SK-N-SH treated with all-trans-retinoic acid at 6 μM for 48 hours (cell line): ENCODE data around the gene CACNA1H.

Experiments
- ATAC-seq: fragments of 200-7000 bp; cut with Tn5 transposase; 3 replicates; pipeline ENCODE4 v1.9.1; 2020; ENCODE audit warnings: mild to moderate bottlenecking, moderate library complexity
- ARNTL ChIP-seq: fragments of 450-650 bp; formaldehyde crosslinking; IDR thresholded peaks from 2 replicates; pipeline ENCODE4 v1.5.0; 2020; ENCODE audit warnings: low read depth, mild to moderate bottlenecking, moderate library complexity, borderline replicate concordance
- BACH2 ChIP-seq: fragments of 250-450 bp; sonication (Bioruptor Pico); IDR thresholded peaks from 2 replicates; pipeline ENCODE4 v1.9.0; 2021; ENCODE audit warnings: mild to moderate bottlenecking, borderline replicate concordance
- CSDC2 ChIP-seq: fragments of 250-450 bp; sonication (Bioruptor Pico); IDR thresholded peaks from 2 replicates; pipeline ENCODE4 v1.5.0; 2020; ENCODE audit warnings: mild to moderate bottlenecking, moderate library complexity
- GLIS3 ChIP-seq: fragments of 250-450 bp; sonication (Bioruptor Pico); IDR thresholded peaks from 2 replicates; pipeline ENCODE4 v1.5.0; 2020; ENCODE audit warnings: mild to moderate bottlenecking, moderate library complexity
- ISL1 ChIP-seq: fragments of 250-450 bp; sonication (Bioruptor Pico); IDR thresholded peaks from 2 replicates; pipeline ENCODE4 v2.1.2; 2022; ENCODE audit warnings: mild to moderate bottlenecking, moderate library complexity
- OSR1 ChIP-seq: fragments of 250-450 bp; sonication (Bioruptor Pico); IDR thresholded peaks from 2 replicates; pipeline ENCODE4 v1.8.0; 2022; ENCODE audit warnings: moderate library complexity, mild to moderate bottlenecking, inconsistent platforms
- RARB ChIP-seq: fragments of 250-450 bp; sonication (Bioruptor Pico); IDR thresholded peaks from 2 replicates; pipeline ENCODE4 v1.8.0; 2021; ENCODE audit warnings: mild to moderate bottlenecking, moderate library complexity
- SNAI2 ChIP-seq: fragments of 250-450 bp; sonication (Bioruptor Pico); IDR thresholded peaks from 2 replicates; pipeline ENCODE4 v1.5.0; 2020; ENCODE audit warnings: mild to moderate bottlenecking, moderate library complexity
- TCF4 ChIP-seq: fragments of 250-450 bp; sonication (Bioruptor Pico); IDR thresholded peaks from 2 replicates; pipeline ENCODE4 v1.8.0; 2021; ENCODE audit warnings: mild to moderate bottlenecking, moderate library complexity, borderline replicate concordance
- TOX ChIP-seq: fragments of 250-450 bp; sonication (Bioruptor Pico); IDR thresholded peaks from 2 replicates; pipeline ENCODE4 v1.8.0; 2021; ENCODE audit warnings: mild to moderate bottlenecking, moderate library complexity, borderline replicate concordance
- ZC3H10 ChIP-seq: fragments of 250-450 bp; sonication (Bioruptor Pico); IDR thresholded peaks from 2 replicates; pipeline ENCODE4 v1.5.1; 2021; ENCODE audit warnings: mild to moderate bottlenecking, moderate library complexity
- ZFP3 ChIP-seq: fragments of 250-450 bp; sonication (Bioruptor Pico); IDR thresholded peaks from 2 replicates; pipeline ENCODE4 v1.5.0; 2020; ENCODE audit warnings: mild to moderate bottlenecking, moderate library complexity
- ZFP30 ChIP-seq: fragments of 450-650 bp; formaldehyde crosslinking; IDR thresholded peaks from 2 replicates; pipeline ENCODE4 v1.5.0; 2022; ENCODE audit warnings: mild to moderate bottlenecking, moderate library complexity
- ZNF565 ChIP-seq: fragments of 450-650 bp; formaldehyde crosslinking; conservative IDR thresholded peaks from 2 replicates; pipeline ENCODE4 v1.5.0; 2020; ENCODE audit warnings: low read depth, mild to moderate bottlenecking, moderate library complexity
- ZNF70 ChIP-seq: fragments of 450-650 bp; formaldehyde crosslinking; IDR thresholded peaks from 2 replicates; pipeline ENCODE4 v1.5.0; 2020; ENCODE audit warnings: mild to moderate bottlenecking, moderate library complexity
- ZNF8 ChIP-seq: fragments of 450-650 bp; formaldehyde crosslinking; IDR thresholded peaks from 2 replicates; pipeline ENCODE4 v1.5.0; 2020; ENCODE audit warnings: mild to moderate bottlenecking, moderate library complexity
- TF ChIP-seq, protein P1 (sequence below): fragments of 250-450 bp; sonication (Bioruptor Pico); IDR thresholded peaks from 2 replicates; pipeline ENCODE4 v1.8.0; 2021; ENCODE audit warnings: low read depth, mild to moderate bottlenecking, moderate library complexity, borderline replicate concordance
- TF ChIP-seq, protein P2 (sequence below): fragments of 250-450 bp; sonication (Bioruptor Pico); IDR thresholded peaks from 2 replicates; pipeline ENCODE4 v1.5.0; 2020; ENCODE audit warnings: mild to moderate bottlenecking, moderate library complexity
- TF ChIP-seq, protein P3 (sequence below): fragments of 250-450 bp; sonication (Bioruptor Pico); IDR thresholded peaks from 2 replicates; pipeline ENCODE4 v1.5.1; 2021; ENCODE audit warnings: mild to moderate bottlenecking, moderate library complexity
- TF ChIP-seq, protein P4 (sequence below): fragments of 250-450 bp; sonication (Bioruptor Pico); IDR thresholded peaks from 2 replicates; pipeline ENCODE4 v1.5.1; 2020; ENCODE audit warnings: low read depth, mild to moderate bottlenecking, moderate library complexity
- TF ChIP-seq, protein P5 (sequence below): fragments of 250-450 bp; sonication (Bioruptor Pico); IDR thresholded peaks from 2 replicates; pipeline ENCODE4 v1.8.0; 2020; ENCODE audit warnings: mild to moderate bottlenecking, moderate library complexity, borderline replicate concordance

The CACNA1H gene

DNA sequence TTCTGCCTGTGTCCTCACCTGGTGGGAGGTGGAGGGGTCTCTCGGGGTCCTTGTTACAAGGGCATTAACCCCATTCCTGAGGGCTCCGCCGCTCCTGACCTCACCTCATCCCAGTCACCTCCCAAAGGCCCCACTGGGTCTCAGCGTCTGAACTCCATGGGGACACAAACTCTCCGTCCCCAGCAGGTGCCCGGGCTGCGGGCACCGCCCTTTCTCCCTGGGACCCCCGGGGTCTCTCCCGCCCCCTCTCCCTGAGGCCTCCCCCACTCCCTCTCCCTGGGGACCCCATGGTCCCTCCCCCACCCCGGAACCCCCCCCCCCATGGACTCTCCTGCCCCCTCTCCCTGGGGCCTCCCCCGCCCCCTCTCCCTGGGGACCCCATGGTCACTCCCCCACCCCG is 24.8 kb downstream of the CACNA1H start:
- TF ChIP-seq TOX (CRISPR knock-in tag) (no peak), GLIS3 (CRISPR knock-in tag) (no peak), ZFP30 (CRISPR knock-in tag) (no peak), TCF4 (CRISPR knock-in tag) (no peak), ZFP3 (CRISPR knock-in tag) (no peak), CSDC2 (CRISPR knock-in tag) (no peak), ISL1 (no peak), ZNF8 (CRISPR knock-in tag) (no peak), ZNF70 (no peak), RARB (no peak), BACH2 (CRISPR knock-in tag) (no peak), ZC3H10 (no peak), OSR1 (no peak)
- TF ChIP-seq, protein P1, sequence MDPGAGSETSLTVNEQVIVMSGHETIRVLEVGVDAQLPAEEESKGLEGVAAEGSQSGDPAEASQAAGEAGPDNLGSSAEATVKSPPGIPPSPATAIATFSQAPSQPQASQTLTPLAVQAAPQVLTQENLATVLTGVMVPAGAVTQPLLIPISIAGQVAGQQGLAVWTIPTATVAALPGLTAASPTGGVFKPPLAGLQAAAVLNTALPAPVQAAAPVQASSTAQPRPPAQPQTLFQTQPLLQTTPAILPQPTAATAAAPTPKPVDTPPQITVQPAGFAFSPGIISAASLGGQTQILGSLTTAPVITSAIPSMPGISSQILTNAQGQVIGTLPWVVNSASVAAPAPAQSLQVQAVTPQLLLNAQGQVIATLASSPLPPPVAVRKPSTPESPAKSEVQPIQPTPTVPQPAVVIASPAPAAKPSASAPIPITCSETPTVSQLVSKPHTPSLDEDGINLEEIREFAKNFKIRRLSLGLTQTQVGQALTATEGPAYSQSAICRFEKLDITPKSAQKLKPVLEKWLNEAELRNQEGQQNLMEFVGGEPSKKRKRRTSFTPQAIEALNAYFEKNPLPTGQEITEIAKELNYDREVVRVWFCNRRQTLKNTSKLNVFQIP (CRISPR knock-in tag) = no peak
- TF ChIP-seq, protein P2, sequence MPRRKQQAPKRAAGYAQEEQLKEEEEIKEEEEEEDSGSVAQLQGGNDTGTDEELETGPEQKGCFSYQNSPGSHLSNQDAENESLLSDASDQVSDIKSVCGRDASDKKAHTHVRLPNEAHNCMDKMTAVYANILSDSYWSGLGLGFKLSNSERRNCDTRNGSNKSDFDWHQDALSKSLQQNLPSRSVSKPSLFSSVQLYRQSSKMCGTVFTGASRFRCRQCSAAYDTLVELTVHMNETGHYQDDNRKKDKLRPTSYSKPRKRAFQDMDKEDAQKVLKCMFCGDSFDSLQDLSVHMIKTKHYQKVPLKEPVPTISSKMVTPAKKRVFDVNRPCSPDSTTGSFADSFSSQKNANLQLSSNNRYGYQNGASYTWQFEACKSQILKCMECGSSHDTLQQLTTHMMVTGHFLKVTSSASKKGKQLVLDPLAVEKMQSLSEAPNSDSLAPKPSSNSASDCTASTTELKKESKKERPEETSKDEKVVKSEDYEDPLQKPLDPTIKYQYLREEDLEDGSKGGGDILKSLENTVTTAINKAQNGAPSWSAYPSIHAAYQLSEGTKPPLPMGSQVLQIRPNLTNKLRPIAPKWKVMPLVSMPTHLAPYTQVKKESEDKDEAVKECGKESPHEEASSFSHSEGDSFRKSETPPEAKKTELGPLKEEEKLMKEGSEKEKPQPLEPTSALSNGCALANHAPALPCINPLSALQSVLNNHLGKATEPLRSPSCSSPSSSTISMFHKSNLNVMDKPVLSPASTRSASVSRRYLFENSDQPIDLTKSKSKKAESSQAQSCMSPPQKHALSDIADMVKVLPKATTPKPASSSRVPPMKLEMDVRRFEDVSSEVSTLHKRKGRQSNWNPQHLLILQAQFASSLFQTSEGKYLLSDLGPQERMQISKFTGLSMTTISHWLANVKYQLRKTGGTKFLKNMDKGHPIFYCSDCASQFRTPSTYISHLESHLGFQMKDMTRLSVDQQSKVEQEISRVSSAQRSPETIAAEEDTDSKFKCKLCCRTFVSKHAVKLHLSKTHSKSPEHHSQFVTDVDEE (CRISPR knock-in tag) = no peak
- TF ChIP-seq, all 23 proteins: peak for 0
- no peak for ATAC-seq

DNA sequence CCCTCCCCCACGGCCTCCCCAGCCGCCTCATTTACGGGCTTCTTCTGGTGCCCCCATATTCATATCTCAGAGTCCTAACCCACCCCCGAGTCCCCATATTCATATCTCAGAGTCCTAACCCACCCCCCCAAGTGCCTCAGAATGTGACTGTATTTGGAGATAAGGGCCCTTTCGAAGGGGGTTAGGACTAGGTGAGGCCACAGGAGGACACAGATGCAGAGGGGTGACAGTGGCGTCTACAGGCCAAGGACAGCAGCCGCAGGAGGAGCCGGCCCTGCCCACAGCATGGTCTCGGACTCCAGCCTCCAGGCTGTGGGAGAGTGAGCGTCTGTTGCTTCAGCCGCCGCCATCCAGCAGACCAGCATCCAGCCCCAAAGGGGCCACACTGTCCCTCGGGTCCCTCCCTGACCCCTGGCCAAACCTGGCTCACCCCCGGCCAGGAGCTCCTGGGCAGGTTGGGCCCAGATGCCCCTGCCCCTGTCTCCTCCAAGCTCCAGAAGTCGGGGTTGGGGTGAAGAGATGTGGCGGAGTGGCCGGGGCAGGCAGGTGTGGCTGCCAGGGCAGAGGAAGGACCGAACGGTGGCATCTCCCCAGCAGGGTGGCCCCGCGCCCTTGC is 25.5 kb downstream of the CACNA1H start:
- ATAC-seq = no peak
- TF ChIP-seq RARB (no peak), ZFP30 (CRISPR knock-in tag) (no peak)

DNA sequence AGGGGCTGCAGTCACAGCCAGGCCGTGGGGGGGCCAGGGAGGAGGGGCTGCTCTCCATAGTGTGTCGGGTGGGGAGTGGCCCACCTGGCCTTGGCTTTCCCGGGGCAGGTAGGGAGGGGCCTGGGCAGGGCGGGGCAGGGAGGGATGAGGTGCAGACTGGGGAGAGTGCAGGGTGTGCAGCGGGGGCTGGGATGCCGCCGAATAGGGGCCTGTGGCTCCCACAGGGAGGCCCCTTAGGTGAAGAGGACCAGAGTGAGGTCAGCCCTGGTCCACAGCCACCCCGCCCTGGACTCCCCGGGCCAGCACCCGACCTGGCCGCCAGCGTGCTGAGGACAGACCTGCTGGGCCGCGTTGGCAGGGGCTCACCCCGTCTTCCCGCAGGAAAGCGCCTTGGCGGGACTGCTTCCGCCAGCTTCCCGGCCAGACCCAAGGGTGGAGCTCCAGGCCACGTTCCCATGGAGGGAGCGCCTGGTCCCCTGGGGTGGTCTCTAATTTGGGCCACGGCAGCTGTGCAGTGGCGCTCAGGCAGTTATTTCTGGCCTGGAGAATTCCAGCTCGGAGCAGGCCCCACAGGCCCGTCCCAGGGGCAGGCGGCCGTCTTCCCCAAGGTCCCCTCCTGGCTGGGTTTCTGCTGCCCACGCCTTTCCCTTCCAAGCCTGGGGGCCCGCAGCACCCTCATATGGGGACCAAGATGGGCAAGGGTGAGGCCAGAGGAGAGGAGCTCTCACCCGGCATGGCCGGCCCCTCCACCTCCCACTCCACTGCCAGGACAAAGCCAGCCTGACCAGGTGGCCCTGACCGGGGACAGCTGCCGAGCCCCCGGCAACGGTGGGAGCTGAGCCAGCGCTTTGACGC is 27.9 kb downstream of the CACNA1H start:
- no peak for ATAC-seq

More for the DNA sequence above, 27.9 kb downstream of the CACNA1H start:
- TF ChIP-seq OSR1 = no peak
- TF ChIP-seq ZC3H10 = no peak
- TF ChIP-seq ZNF8 (CRISPR knock-in tag) = no peak
- TF ChIP-seq CSDC2 (CRISPR knock-in tag) = no peak
- no peak for TF ChIP-seq ZFP3 (CRISPR knock-in tag)
- TF ChIP-seq, protein P2 (CRISPR knock-in tag) = no peak
- TF ChIP-seq, protein P3, sequence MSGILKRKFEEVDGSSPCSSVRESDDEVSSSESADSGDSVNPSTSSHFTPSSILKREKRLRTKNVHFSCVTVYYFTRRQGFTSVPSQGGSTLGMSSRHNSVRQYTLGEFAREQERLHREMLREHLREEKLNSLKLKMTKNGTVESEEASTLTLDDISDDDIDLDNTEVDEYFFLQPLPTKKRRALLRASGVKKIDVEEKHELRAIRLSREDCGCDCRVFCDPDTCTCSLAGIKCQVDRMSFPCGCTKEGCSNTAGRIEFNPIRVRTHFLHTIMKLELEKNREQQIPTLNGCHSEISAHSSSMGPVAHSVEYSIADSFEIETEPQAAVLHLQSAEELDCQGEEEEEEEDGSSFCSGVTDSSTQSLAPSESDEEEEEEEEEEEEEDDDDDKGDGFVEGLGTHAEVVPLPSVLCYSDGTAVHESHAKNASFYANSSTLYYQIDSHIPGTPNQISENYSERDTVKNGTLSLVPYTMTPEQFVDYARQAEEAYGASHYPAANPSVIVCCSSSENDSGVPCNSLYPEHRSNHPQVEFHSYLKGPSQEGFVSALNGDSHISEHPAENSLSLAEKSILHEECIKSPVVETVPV = no peak
- TF ChIP-seq, protein P1 (CRISPR knock-in tag) = no peak
- TF ChIP-seq ZNF565 (CRISPR knock-in tag) = no peak
- TF ChIP-seq, protein P4, sequence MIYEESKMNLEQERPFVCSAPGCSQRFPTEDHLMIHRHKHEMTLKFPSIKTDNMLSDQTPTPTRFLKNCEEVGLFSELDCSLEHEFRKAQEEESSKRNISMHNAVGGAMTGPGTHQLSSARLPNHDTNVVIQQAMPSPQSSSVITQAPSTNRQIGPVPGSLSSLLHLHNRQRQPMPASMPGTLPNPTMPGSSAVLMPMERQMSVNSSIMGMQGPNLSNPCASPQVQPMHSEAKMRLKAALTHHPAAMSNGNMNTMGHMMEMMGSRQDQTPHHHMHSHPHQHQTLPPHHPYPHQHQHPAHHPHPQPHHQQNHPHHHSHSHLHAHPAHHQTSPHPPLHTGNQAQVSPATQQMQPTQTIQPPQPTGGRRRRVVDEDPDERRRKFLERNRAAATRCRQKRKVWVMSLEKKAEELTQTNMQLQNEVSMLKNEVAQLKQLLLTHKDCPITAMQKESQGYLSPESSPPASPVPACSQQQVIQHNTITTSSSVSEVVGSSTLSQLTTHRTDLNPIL (CRISPR knock-in tag) = no peak
- TF ChIP-seq, protein P5, sequence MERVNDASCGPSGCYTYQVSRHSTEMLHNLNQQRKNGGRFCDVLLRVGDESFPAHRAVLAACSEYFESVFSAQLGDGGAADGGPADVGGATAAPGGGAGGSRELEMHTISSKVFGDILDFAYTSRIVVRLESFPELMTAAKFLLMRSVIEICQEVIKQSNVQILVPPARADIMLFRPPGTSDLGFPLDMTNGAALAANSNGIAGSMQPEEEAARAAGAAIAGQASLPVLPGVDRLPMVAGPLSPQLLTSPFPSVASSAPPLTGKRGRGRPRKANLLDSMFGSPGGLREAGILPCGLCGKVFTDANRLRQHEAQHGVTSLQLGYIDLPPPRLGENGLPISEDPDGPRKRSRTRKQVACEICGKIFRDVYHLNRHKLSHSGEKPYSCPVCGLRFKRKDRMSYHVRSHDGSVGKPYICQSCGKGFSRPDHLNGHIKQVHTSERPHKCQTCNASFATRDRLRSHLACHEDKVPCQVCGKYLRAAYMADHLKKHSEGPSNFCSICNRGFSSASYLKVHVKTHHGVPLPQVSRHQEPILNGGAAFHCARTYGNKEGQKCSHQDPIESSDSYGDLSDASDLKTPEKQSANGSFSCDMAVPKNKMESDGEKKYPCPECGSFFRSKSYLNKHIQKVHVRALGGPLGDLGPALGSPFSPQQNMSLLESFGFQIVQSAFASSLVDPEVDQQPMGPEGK = no peak
- no peak for TF ChIP-seq ISL1
- TF ChIP-seq ARNTL = no peak
- no peak for TF ChIP-seq TCF4 (CRISPR knock-in tag)
- no peak for TF ChIP-seq RARB
- no peak for TF ChIP-seq ZFP30 (CRISPR knock-in tag)
- no peak for TF ChIP-seq SNAI2 (CRISPR knock-in tag)
- no peak for TF ChIP-seq ZNF70
